HCT116 (cell line): ENCODE measurements around the gene MAMSTR. TPM values are rescaled to one million over a fixed set of nuclear protein-coding genes. Genes with fewer than 3 reads are reported as not detected.

Experiments used
- ATAC-seq: fragments of 200-7000 bp; cut with Tn5 transposase; 2 replicates; pipeline ENCODE4 v1.9.1; 2020; ENCODE audit warnings: mild to moderate bottlenecking, moderate library complexity
- BruUV-seq: library from RNA; stranded (reverse); fragments of 400-500 nt; replicated peaks from 2 replicates; lab custom pipeline; 2021; lab: Mats Ljungman, UMichigan
- CTCF ChIA-PET: fragments of 300-600 bp; sonication (Branson Sonifier 250); formaldehyde crosslinking; loops from one replicate; lab custom pipeline; 2021; ENCODE audit warnings: antibody characterized with exemption; lab: Charles Lee
- POLR2A ChIA-PET: fragments of 300-600, 350-600 bp; sonication (Branson Sonifier 250); formaldehyde crosslinking; loops from one replicate; lab custom pipeline; 2021; ENCODE audit warnings: antibody characterized with exemption; lab: Charles Lee
- RAD21 ChIA-PET, 2 experiments: fragments of 300-600 bp; sonication (Branson Sonifier 250); formaldehyde crosslinking; loops; one replicate each; lab custom pipeline; 2023; ENCODE audit warnings: low total read pairs in 2 of 2; ENCODE audit not compliant: uncharacterized antibody in 2 of 2, unreplicated experiment in 2 of 2, low non-redundant PET in 1 of 2; lab: Charles Lee
- DNase-seq: peaks from one replicate; pipeline ENCODE4 v3.0.0-alpha.2; 2010; ENCODE audit warnings: low read depth, low spot score
- H2AFZ ChIP-seq: fragments of 200-600 bp; shearing (Covaris generic), sonication (generic); 2 replicates; pipeline ENCODE4 v1.6.1; 2017; ENCODE audit warnings: low read depth, mixed run types, mixed read lengths, antibody characterized with exemption, low read length; ENCODE audit not compliant: poor library complexity, severe bottlenecking
- H3K27ac ChIP-seq: 2 replicates; pipeline ENCODE4 v1.5.1; 2012; ENCODE audit warnings: low read depth, low read length
- H3K27me3 ChIP-seq: fragments of 200-600 bp; sonication (generic); 2 replicates; pipeline ENCODE4 v1.6.1; 2016; ENCODE audit warnings: mixed run types, low read length, mixed read lengths; ENCODE audit not compliant: insufficient read depth
- H3K36me3 ChIP-seq, 2 experiments: fragments of 200-500 bp in 1 of 2; fragments of 200-600 bp in 1 of 2; sonication (Bioruptor generic) in 1 of 2; sonication (generic) in 1 of 2; 2 replicates each; pipeline versions ENCODE4 v1.5.1 to v1.6.1; 2014 to 2016; ENCODE audit warnings: low read length in 2 of 2, inconsistent platforms in 1 of 2, mixed read lengths in 1 of 2, mixed run types in 1 of 2; ENCODE audit not compliant: insufficient read depth in 2 of 2, control insufficient read depth in 1 of 2
- H3K4me1 ChIP-seq, 2 experiments: fragments of 200-600 bp in 1 of 2; sonication (generic) in 1 of 2; 2 replicates each; pipeline versions ENCODE4 v1.5.1 to v1.6.1; 2012 to 2017; ENCODE audit warnings: low read length in 2 of 2, inconsistent platforms in 1 of 2, mild to moderate bottlenecking in 1 of 2, mixed read lengths in 1 of 2, mixed run types in 1 of 2, moderate library complexity in 1 of 2; ENCODE audit not compliant: insufficient read depth in 2 of 2, control insufficient read depth in 1 of 2
- H3K4me2 ChIP-seq: fragments of 200-600 bp; sonication (generic); 2 replicates; pipeline ENCODE4 v1.6.1; 2017; ENCODE audit warnings: mixed run types, low read length, mixed read lengths
- H3K4me3 ChIP-seq, 2 experiments: fragments of 200-600 bp in 1 of 2; sonication (generic) in 1 of 2; replicated peaks in 1 of 2; 2 replicates each; pipeline ENCODE4 v1.5.1; 2011 to 2016; ENCODE audit warnings: low read length in 2 of 2, control low read depth in 1 of 2, low read depth in 1 of 2, mild to moderate bottlenecking in 1 of 2, mixed read lengths in 1 of 2, mixed run types in 1 of 2
- H3K79me2 ChIP-seq: fragments of 200-600 bp; sonication (generic); 2 replicates; pipeline ENCODE4 v1.6.1; 2017; ENCODE audit warnings: mild to moderate bottlenecking, mixed run types, low read length, moderate library complexity, mixed read lengths; ENCODE audit not compliant: insufficient read depth
- H3K9ac ChIP-seq: fragments of 200-600 bp; sonication (generic); 2 replicates; pipeline ENCODE4 v1.6.1; 2016; ENCODE audit warnings: low read length, mixed read lengths
- H3K9me2 ChIP-seq: fragments of 200-600 bp; sonication (generic), shearing (Covaris generic); 2 replicates; pipeline ENCODE4 v1.6.1; 2017; ENCODE audit warnings: mixed run types, mild to moderate bottlenecking, moderate library complexity; ENCODE audit not compliant: insufficient read depth
- H3K9me3 ChIP-seq, 2 experiments: fragments of 200-500 bp in 1 of 2; fragments of 200-600 bp in 1 of 2; sonication (Bioruptor generic) in 1 of 2; sonication (generic) in 1 of 2; 2 replicates each; pipeline ENCODE4 v1.6.1; 2014 to 2017; ENCODE audit warnings: low read length in 2 of 2, mixed read lengths in 2 of 2, inconsistent platforms in 1 of 2, low read depth in 1 of 2, mild to moderate bottlenecking in 1 of 2, mixed run types in 1 of 2, moderate library complexity in 1 of 2; ENCODE audit not compliant: control insufficient read depth in 1 of 2, insufficient read depth in 1 of 2
- H4K20me1 ChIP-seq: fragments of 200-600 bp; sonication (generic), shearing (Covaris generic); 2 replicates; pipeline ENCODE4 v1.6.1; 2017; ENCODE audit warnings: mixed run types, mild to moderate bottlenecking, moderate library complexity; ENCODE audit not compliant: insufficient read depth
- CBX3 ChIP-seq: IDR thresholded peaks from 2 replicates; pipeline ENCODE4 v1.6.1; 2012; ENCODE audit warnings: low read depth
- CEBPB ChIP-seq: IDR thresholded peaks from 2 replicates; pipeline ENCODE4 v1.6.1; 2012; ENCODE audit warnings: low read depth
- EGR1 ChIP-seq: IDR thresholded peaks from 2 replicates; pipeline ENCODE4 v1.6.1; 2012; ENCODE audit warnings: low read depth
- EZH2phosphoT487 ChIP-seq: fragments of 200-600 bp; IDR thresholded peaks from 2 replicates; pipeline ENCODE4 v1.6.1; 2018; ENCODE audit warnings: antibody characterized with exemption, borderline replicate concordance
- FOSL1 ChIP-seq: IDR thresholded peaks from 2 replicates; pipeline ENCODE4 v1.6.1; 2012; ENCODE audit warnings: low read depth
- JUND ChIP-seq: IDR thresholded peaks from 2 replicates; pipeline ENCODE4 v1.6.1; 2012
- POLR2AphosphoS5 ChIP-seq: IDR thresholded peaks from 2 replicates; pipeline ENCODE4 v1.6.1; 2011; ENCODE audit warnings: mild to moderate bottlenecking, low read depth, low read length, moderate library complexity
- RAD21 ChIP-seq: IDR thresholded peaks from 2 replicates; pipeline ENCODE4 v1.6.1; 2012; ENCODE audit warnings: low read depth, mild to moderate bottlenecking
- SIN3A ChIP-seq: IDR thresholded peaks from 2 replicates; pipeline ENCODE4 v1.6.1; 2012; ENCODE audit warnings: low read depth
- TCF7L2 ChIP-seq: IDR thresholded peaks from 2 replicates; pipeline ENCODE4 v1.7.0; 2011; ENCODE audit warnings: borderline replicate concordance, inconsistent platforms; ENCODE audit not compliant: insufficient read depth, insufficient read length; ENCODE audit errors: extremely low read depth
- YY1 ChIP-seq: IDR thresholded peaks from 2 replicates; pipeline ENCODE4 v1.6.1; 2011; ENCODE audit warnings: low read length, low read depth, moderate library complexity, mild to moderate bottlenecking; ENCODE audit not compliant: insufficient replicate concordance; ENCODE audit errors: extremely low read depth
- intact Hi-C: fragments of 100-400 bp; cut with micrococcal nuclease; formaldehyde crosslinking; loops from 2 replicates; pipeline ENCODE4 v1.10.0; 2022
- total RNA-seq: library from RNA; stranded (reverse); gene quantifications from one replicate; pipeline ENCODE4 v1.2.1, GENCODE V29; 2021; ENCODE audit not compliant: unreplicated experiment
- TF ChIP-seq, protein P1 (sequence below): IDR thresholded peaks from 2 replicates; pipeline ENCODE4 v1.6.1; 2012
- TF ChIP-seq, protein P2 (sequence below): IDR thresholded peaks from 2 replicates; pipeline ENCODE4 v1.6.1; 2012
- TF ChIP-seq, protein P3 (sequence below), 3 experiments: fragments of 200-600 bp in 1 of 3; sonication (generic) in 1 of 3; IDR thresholded peaks in 2 of 3; conservative IDR thresholded peaks in 1 of 3; 2 replicates each; pipeline ENCODE4 v1.5.1; 2012 to 2017; ENCODE audit warnings: low read depth in 2 of 3, low read length in 2 of 3, antibody characterized with exemption in 1 of 3, borderline replicate concordance in 1 of 3, control low read depth in 1 of 3, mild to moderate bottlenecking in 1 of 3, mixed read lengths in 1 of 3, mixed run types in 1 of 3, moderate library complexity in 1 of 3; ENCODE audit not compliant: insufficient read depth in 1 of 3
- TF ChIP-seq, protein P4 (sequence below): IDR thresholded peaks from 2 replicates; pipeline ENCODE4 v1.6.1; 2012; ENCODE audit warnings: low read depth

Gene MAMSTR
- total RNA-seq, 1 experiment from 2014 or later = 1.3 TPM

DNA sequence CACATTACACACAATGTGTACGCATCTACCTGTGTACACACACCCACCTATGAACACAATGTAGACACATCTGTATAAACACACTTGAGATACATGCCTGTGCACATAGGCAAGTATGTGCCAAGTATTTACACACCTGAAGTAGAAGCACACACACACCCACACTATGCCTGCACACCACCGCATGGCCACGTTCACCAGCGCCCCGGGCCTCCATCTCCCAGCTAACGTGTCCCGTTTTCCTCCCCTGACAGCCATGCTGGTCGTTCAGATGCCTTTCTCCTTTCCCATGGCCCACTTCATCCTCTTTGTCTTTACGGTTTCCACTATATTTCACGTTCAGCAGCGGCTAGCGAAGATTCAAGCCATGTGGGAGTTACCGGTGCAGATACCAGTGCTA is 16.8 kb downstream of the MAMSTR start:
- DNase-seq (no peak), ATAC-seq (no peak)
- POLR2A ChIA-PET = no interaction called here
- Histone ChIP-seq H3K4me3 (no peak overlapping the region), H3K36me3 (peaks cover 3 to 15% of the 10 kb centered on the region in 2 experiments; a peak in 2 of 4 replicates), H2AFZ (no peak overlapping the region), H3K27ac (no peak overlapping the region), H3K9ac (no peak overlapping the region), H3K4me1 (peaks cover 13 to 21% of the 10 kb centered on the region in 2 experiments), H4K20me1 (no peaks in the 10 kb centered on the region), H3K4me2 (no peak overlapping the region), H3K79me2 (peaks cover 4% of the 10 kb centered on the region; the same call in 1 of the 2 replicates), H3K27me3 (no peaks in the 10 kb centered on the region), H3K9me2 (no peaks in the 10 kb centered on the region), H3K9me3 (no peaks in the 10 kb centered on the region)
- intact Hi-C loops = no loop called here
- no TSS peak for BruUV-seq
- CTCF ChIA-PET = no interaction called here
- RAD21 ChIA-PET = no interaction called here
- TF ChIP-seq, protein P1, sequence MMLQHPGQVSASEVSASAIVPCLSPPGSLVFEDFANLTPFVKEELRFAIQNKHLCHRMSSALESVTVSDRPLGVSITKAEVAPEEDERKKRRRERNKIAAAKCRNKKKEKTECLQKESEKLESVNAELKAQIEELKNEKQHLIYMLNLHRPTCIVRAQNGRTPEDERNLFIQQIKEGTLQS = no peak
- TF ChIP-seq, protein P2, sequence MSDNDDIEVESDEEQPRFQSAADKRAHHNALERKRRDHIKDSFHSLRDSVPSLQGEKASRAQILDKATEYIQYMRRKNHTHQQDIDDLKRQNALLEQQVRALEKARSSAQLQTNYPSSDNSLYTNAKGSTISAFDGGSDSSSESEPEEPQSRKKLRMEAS = no peak
- no peak for TF ChIP-seq EZH2phosphoT487
- TF ChIP-seq FOSL1 = no peak
- TF ChIP-seq SIN3A = no peak
- no peak for TF ChIP-seq YY1
- TF ChIP-seq POLR2AphosphoS5 = no peak
- no peak for TF ChIP-seq EGR1
- TF ChIP-seq JUND = no peak
- TF ChIP-seq CEBPB = no peak
- no peak for TF ChIP-seq TCF7L2
- TF ChIP-seq CBX3 = no peak
- TF ChIP-seq, protein P3, sequence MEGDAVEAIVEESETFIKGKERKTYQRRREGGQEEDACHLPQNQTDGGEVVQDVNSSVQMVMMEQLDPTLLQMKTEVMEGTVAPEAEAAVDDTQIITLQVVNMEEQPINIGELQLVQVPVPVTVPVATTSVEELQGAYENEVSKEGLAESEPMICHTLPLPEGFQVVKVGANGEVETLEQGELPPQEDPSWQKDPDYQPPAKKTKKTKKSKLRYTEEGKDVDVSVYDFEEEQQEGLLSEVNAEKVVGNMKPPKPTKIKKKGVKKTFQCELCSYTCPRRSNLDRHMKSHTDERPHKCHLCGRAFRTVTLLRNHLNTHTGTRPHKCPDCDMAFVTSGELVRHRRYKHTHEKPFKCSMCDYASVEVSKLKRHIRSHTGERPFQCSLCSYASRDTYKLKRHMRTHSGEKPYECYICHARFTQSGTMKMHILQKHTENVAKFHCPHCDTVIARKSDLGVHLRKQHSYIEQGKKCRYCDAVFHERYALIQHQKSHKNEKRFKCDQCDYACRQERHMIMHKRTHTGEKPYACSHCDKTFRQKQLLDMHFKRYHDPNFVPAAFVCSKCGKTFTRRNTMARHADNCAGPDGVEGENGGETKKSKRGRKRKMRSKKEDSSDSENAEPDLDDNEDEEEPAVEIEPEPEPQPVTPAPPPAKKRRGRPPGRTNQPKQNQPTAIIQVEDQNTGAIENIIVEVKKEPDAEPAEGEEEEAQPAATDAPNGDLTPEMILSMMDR (IDR thresholded peaks at IDR 0.05 in 2 of 3, conservative IDR thresholded peaks at IDR 0.05 in 1 of 3; ENCODE audit: borderline replicate concordance in 1 of 3, insufficient read depth in 1 of 3, low read depth in 2 of 3, low read length in 2 of 3) = no peak
- no peak for TF ChIP-seq RAD21
- TF ChIP-seq, protein P4, sequence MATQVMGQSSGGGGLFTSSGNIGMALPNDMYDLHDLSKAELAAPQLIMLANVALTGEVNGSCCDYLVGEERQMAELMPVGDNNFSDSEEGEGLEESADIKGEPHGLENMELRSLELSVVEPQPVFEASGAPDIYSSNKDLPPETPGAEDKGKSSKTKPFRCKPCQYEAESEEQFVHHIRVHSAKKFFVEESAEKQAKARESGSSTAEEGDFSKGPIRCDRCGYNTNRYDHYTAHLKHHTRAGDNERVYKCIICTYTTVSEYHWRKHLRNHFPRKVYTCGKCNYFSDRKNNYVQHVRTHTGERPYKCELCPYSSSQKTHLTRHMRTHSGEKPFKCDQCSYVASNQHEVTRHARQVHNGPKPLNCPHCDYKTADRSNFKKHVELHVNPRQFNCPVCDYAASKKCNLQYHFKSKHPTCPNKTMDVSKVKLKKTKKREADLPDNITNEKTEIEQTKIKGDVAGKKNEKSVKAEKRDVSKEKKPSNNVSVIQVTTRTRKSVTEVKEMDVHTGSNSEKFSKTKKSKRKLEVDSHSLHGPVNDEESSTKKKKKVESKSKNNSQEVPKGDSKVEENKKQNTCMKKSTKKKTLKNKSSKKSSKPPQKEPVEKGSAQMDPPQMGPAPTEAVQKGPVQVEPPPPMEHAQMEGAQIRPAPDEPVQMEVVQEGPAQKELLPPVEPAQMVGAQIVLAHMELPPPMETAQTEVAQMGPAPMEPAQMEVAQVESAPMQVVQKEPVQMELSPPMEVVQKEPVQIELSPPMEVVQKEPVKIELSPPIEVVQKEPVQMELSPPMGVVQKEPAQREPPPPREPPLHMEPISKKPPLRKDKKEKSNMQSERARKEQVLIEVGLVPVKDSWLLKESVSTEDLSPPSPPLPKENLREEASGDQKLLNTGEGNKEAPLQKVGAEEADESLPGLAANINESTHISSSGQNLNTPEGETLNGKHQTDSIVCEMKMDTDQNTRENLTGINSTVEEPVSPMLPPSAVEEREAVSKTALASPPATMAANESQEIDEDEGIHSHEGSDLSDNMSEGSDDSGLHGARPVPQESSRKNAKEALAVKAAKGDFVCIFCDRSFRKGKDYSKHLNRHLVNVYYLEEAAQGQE = no peak
